ENCODE results near the gene MTREX. TPM values are rescaled to one million over a fixed set of nuclear protein-coding genes. Genes with fewer than 3 reads are reported as not detected.

The MTREX gene
- total RNA-seq, 1 experiment from 2014 or later, result 123 TPM

DNA sequence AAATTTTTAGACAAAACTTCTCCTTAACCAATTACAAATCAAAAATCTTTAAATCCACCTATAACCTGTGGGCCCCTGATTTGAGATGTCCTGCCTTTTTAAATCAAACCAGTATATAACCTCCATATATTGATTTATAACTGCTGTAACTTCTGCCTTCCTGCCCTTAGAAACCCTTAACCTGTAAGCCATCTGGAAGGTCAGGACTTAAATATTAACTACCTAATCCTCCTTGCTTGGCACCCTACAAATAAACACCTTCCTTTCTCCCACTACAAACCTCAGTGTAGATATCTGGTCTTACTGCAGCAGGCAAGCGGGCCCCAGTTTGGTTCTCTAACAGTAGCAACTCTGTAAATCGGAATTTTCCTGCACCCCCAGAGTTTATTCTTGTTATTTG is 83.9 kb downstream of the MTREX start:
- WGBS (ENCODE audit: extremely low coverage, insufficient read length, low lambda C conversion rate), result no CpG with 5 or more reads among the region's 2 CpGs
- H4K91ac ChIP-seq (ENCODE audit: insufficient read length, low read depth, low read length), result no peak overlapping the region
- H3K79me2 ChIP-seq (ENCODE audit: insufficient read depth, low read length), result no peaks in the 10 kb centered on the region
- no peak overlapping the region for H2BK120ac ChIP-seq (ENCODE audit: low read depth, low read length, poor library complexity, severe bottlenecking)
- no peak overlapping the region for H2BK20ac ChIP-seq (ENCODE audit: low read depth, low read length, poor library complexity, severe bottlenecking)
- H3K4me1 ChIP-seq (ENCODE audit: insufficient read depth, low read length), result no peaks in the 10 kb centered on the region; the same call in 1 of the 2 replicates
- H3K9me3 ChIP-seq (ENCODE audit: control insufficient read depth, low read depth, low read length), result peaks cover 8% of the 10 kb centered on the region
- H3K27me3 ChIP-seq (ENCODE audit: insufficient read depth, low read length), result no peaks in the 10 kb centered on the region
- TF ChIP-seq, protein P1, sequence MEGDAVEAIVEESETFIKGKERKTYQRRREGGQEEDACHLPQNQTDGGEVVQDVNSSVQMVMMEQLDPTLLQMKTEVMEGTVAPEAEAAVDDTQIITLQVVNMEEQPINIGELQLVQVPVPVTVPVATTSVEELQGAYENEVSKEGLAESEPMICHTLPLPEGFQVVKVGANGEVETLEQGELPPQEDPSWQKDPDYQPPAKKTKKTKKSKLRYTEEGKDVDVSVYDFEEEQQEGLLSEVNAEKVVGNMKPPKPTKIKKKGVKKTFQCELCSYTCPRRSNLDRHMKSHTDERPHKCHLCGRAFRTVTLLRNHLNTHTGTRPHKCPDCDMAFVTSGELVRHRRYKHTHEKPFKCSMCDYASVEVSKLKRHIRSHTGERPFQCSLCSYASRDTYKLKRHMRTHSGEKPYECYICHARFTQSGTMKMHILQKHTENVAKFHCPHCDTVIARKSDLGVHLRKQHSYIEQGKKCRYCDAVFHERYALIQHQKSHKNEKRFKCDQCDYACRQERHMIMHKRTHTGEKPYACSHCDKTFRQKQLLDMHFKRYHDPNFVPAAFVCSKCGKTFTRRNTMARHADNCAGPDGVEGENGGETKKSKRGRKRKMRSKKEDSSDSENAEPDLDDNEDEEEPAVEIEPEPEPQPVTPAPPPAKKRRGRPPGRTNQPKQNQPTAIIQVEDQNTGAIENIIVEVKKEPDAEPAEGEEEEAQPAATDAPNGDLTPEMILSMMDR (conservative IDR thresholded peaks at IDR 0.05), result no peak
- H2AK5ac ChIP-seq (ENCODE audit: insufficient read length, low read length), result no peak overlapping the region
- peaks cover 7 to 10% of the 10 kb centered on the region in 2 experiments; a peak in 3 of 4 replicates for H3K4me1 Mint-ChIP-seq
- H3K14ac ChIP-seq (ENCODE audit: insufficient read depth, low read length), result no peak overlapping the region
- no peak overlapping the region for H3K56ac ChIP-seq (ENCODE audit: insufficient read length, low read depth, low read length)
- no peak overlapping the region for H2BK5ac ChIP-seq (ENCODE audit: insufficient read length, low read length)
- no peak overlapping the region for H2BK12ac ChIP-seq (ENCODE audit: insufficient read length, low read depth, low read length)
- no peak overlapping the region for H3K27ac ChIP-seq (ENCODE audit: insufficient read length, low read depth, low read length)
- H3K79me1 ChIP-seq (ENCODE audit: insufficient read depth, low read depth, low read length, poor library complexity, severe bottlenecking), result peaks cover 2% of the 10 kb centered on the region
- no peaks in the 10 kb centered on the region for H4K20me1 ChIP-seq (ENCODE audit: control insufficient read depth, insufficient read depth, insufficient read length)
- no peak for DNase-seq
- H3T11ph ChIP-seq (ENCODE audit: low read length), result no peak overlapping the region
- no peak overlapping the region for H3K18ac ChIP-seq (ENCODE audit: insufficient read length, low read depth, low read length)
- H3K36me3 Mint-ChIP-seq (ENCODE audit: insufficient read depth in 1 of 3, low read depth in 3 of 3), result peaks cover 43 to 71% (median 63%) of the 10 kb centered on the region in 3 experiments
- no peak overlapping the region for H2BK15ac ChIP-seq (ENCODE audit: low read depth, low read length)
- H4K5ac ChIP-seq (ENCODE audit: insufficient read length, low read depth, low read length), result no peak overlapping the region
- H4K8ac ChIP-seq (replicated peaks; ENCODE audit: insufficient read length, low read depth, low read length), result no peak overlapping the region
- H3K4me3 Mint-ChIP-seq, result no peak overlapping the region
- H3K23ac ChIP-seq (ENCODE audit: insufficient read length, low read depth, low read length), result no peak overlapping the region
- no peaks in the 10 kb centered on the region for H3K23me2 ChIP-seq (ENCODE audit: insufficient read length, low read depth, low read length, poor library complexity, severe bottlenecking)
- no peaks in the 10 kb centered on the region for H3K27me3 Mint-ChIP-seq (ENCODE audit: low read depth)
- H3K4ac ChIP-seq (ENCODE audit: low read depth, low read length), result no peak overlapping the region
- no peak overlapping the region for H3K27ac Mint-ChIP-seq
- H2AFZ ChIP-seq (ENCODE audit: low read length), result no peak overlapping the region
- H3K9ac ChIP-seq (ENCODE audit: extremely low read depth, insufficient read length, low read length), result no peak overlapping the region
- no peak overlapping the region for H3K4me2 ChIP-seq (ENCODE audit: insufficient read depth, insufficient read length, low read length)
- H3K9me3 Mint-ChIP-seq, result peaks cover 4 to 17% of the 10 kb centered on the region in 2 experiments; a peak in 4 of 5 replicates
